Smooth muscle cell (in vitro differentiated cells): ENCODE data around the gene KCNE1. TPM values are rescaled to one million over a fixed set of nuclear protein-coding genes. Genes with fewer than 3 reads are reported as not detected.

ENCODE experiments used
- DNase-seq: peaks from one replicate; lab custom pipeline; 2025; ENCODE audit not compliant: unreplicated experiment; lab: John Stamatoyannopoulos, UW
- H2AFZ ChIP-seq: fragments of 200-600 bp; sonication (generic); 2 replicates; pipeline ENCODE4 v1.6.0; 2016; ENCODE audit warnings: antibody characterized with exemption, low read depth, mild to moderate bottlenecking
- H3F3A ChIP-seq: fragments of 200-600 bp; sonication (generic); 2 replicates; pipeline ENCODE4 v1.6.0; 2017; ENCODE audit warnings: antibody characterized with exemption, low read depth
- H3K27ac ChIP-seq: fragments of 200-600 bp; sonication (generic); 2 replicates; pipeline ENCODE4 v1.5.1; 2016; ENCODE audit warnings: low read depth, mild to moderate bottlenecking
- H3K27me3 ChIP-seq: fragments of 200-600 bp; sonication (generic); 2 replicates; pipeline ENCODE4 v1.6.1; 2016; ENCODE audit warnings: low read depth, mild to moderate bottlenecking
- H3K36me3 ChIP-seq: fragments of 200-600 bp; sonication (generic); 2 replicates; pipeline ENCODE4 v1.5.1; 2016; ENCODE audit warnings: low read depth
- H3K4me1 ChIP-seq: fragments of 200-600 bp; sonication (generic); 2 replicates; pipeline ENCODE4 v1.5.1; 2016; ENCODE audit warnings: low read depth
- H3K4me2 ChIP-seq: fragments of 200-600 bp; sonication (generic); 2 replicates; pipeline ENCODE4 v1.6.0; 2016; ENCODE audit warnings: mild to moderate bottlenecking
- H3K4me3 ChIP-seq: fragments of 200-600 bp; sonication (generic); 2 replicates; pipeline ENCODE4 v1.5.1; 2016; ENCODE audit warnings: mild to moderate bottlenecking
- H3K79me2 ChIP-seq: fragments of 200-600 bp; sonication (generic); 2 replicates; pipeline ENCODE4 v1.6.0; 2016; ENCODE audit warnings: low read depth, mild to moderate bottlenecking
- H3K9ac ChIP-seq: fragments of 200-600 bp; sonication (generic); 2 replicates; pipeline ENCODE4 v1.6.0; 2016; ENCODE audit warnings: low read depth
- H3K9me3 ChIP-seq: fragments of 200-600 bp; sonication (generic); replicated peaks from 2 replicates; pipeline ENCODE4 v1.5.1; 2016; ENCODE audit warnings: low read depth
- H4K20me1 ChIP-seq: fragments of 200-600 bp; sonication (generic); 2 replicates; pipeline ENCODE4 v1.6.0; 2016; ENCODE audit warnings: low read depth
- CTCF ChIP-seq: fragments of 200-600 bp; sonication (generic); IDR thresholded peaks from 2 replicates; pipeline ENCODE4 v1.5.1; 2017; ENCODE audit warnings: borderline replicate concordance, mild to moderate bottlenecking, antibody characterized with exemption; ENCODE audit not compliant: insufficient read depth, poor library complexity, severe bottlenecking
- WGBS: methylation state at CpG from one replicate; pipeline ENCODE4 v1.1.7; 2016; ENCODE audit warnings: low lambda C conversion rate; 5-methylcytosine and 5-hydroxymethylcytosine counted together
- polyA plus RNA-seq: library from polyadenylated mRNA; unstranded; fragments of >200 nt; fragmentation: Nextera tagmentation; extraction: Ambion mirVana; gene quantifications from 2 replicates; pipeline ENCODE4 v1.2.1, GENCODE V29; 2016
- total RNA-seq: library from RNA; depleted of rRNA; stranded (reverse); fragments of >200 nt; gene quantifications from 2 replicates; pipeline ENCODE4 v1.2.3, GENCODE V29; 2014

Gene KCNE1
- total and polyA plus RNA-seq, 2 experiments from 2014 or later = 0.16 TPM; not detected in 1

- no peak overlapping the region for H3K9ac ChIP-seq
- no peaks in the 10 kb centered on the region for H3K9me3 ChIP-seq
- no peaks in the 10 kb centered on the region for H3K27me3 ChIP-seq
- 95% methylated on average over 4 of the region's 4 CpGs for WGBS
- H3K4me1 ChIP-seq = peaks cover 6% of the 10 kb centered on the region
- H4K20me1 ChIP-seq = no peaks in the 10 kb centered on the region
- no peaks in the 10 kb centered on the region for H3F3A ChIP-seq
- no peak overlapping the region for H2AFZ ChIP-seq
- H3K27ac ChIP-seq = no peak overlapping the region
- DNase-seq = no peak
- no peaks in the 10 kb centered on the region for H3K36me3 ChIP-seq
- no peak for TF ChIP-seq CTCF
- no peak overlapping the region for H3K4me2 ChIP-seq
- no peak overlapping the region for H3K4me3 ChIP-seq
- H3K79me2 ChIP-seq = no peaks in the 10 kb centered on the region
Measured at GRCh38 chr21:34554227-34554626, 42.2 kb upstream of the KCNE1 start.

- Histone ChIP-seq H3K4me2 (peak overlapping the region; percentile 50), H3K9me3 (no peaks in the 10 kb centered on the region), H3K36me3 (no peaks in the 10 kb centered on the region), H3F3A (no peaks in the 10 kb centered on the region), H3K4me1 (peaks cover 6% of the 10 kb centered on the region), H3K27ac (peak overlapping the region; percentile 57), H3K79me2 (no peaks in the 10 kb centered on the region), H3K27me3 (no peaks in the 10 kb centered on the region), H3K9ac (no peak overlapping the region), H3K4me3 (no peak overlapping the region), H4K20me1 (no peaks in the 10 kb centered on the region), H2AFZ (no peak overlapping the region)
- no peak for DNase-seq
- 69% methylated on average over 9 of the region's 9 CpGs for WGBS
- TF ChIP-seq CTCF = no peak
Measured at GRCh38 chr21:34553151-34553952, 41.3 kb upstream of the KCNE1 start.

DNA sequence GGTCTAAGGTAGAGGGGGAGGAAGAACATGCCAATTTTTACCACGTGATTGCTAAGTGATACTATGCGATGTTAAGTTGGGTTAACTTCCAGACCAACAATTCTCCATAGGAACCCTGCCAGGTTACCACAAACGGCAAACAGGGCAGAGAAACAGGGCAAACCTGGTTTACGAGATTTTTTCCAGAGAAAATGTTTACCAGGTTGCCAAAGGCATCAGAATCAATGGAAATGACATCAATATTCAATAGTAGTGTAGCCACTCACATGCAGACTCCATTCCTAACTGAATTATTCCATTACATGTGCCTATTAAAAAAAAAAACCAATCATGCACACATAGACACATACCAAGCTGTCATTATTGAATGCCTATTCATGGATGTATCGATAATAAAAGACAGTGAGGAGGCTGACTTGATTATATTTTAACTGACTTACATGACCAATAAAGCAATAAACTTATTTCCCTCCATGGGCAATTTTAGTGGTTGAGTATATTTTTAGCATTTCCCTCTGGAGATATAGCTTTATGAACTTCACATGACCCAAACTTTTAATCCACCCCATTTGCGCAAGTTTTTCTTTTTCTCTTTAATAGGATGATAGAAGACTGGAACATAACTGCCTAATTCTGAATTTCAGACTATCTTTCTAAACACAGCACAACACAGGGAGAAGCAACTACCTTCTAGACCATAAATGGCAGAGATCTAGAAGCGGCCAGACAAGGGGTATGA, 40.5 kb upstream of the KCNE1 start:
- no peaks in the 10 kb centered on the region for H3K9me3 ChIP-seq
- H3K4me1 ChIP-seq = peaks cover 6% of the 10 kb centered on the region
- no peaks in the 10 kb centered on the region for H3F3A ChIP-seq
- H3K4me3 ChIP-seq = no peak overlapping the region
- H3K4me2 ChIP-seq = peak overlapping the region; percentile 50
- TF ChIP-seq CTCF = no peak
- H3K36me3 ChIP-seq = no peaks in the 10 kb centered on the region
- no peaks in the 10 kb centered on the region for H3K27me3 ChIP-seq
- WGBS = 87% methylated on average over 7 of the region's 7 CpGs
- H3K27ac ChIP-seq = peak overlapping the region; percentile 57
- no peaks in the 10 kb centered on the region for H3K79me2 ChIP-seq
- no peak overlapping the region for H3K9ac ChIP-seq
- no peaks in the 10 kb centered on the region for H4K20me1 ChIP-seq
- H2AFZ ChIP-seq = no peak overlapping the region
- DNase-seq = no peak
